Ishikawa (cell line): ENCODE measurements around the gene ZNF862.

Experiments used
- CEBPB ChIP-seq: IDR thresholded peaks from 2 replicates; pipeline ENCODE4 v1.6.1; 2012
- CREB1 ChIP-seq: IDR thresholded peaks from 2 replicates; pipeline ENCODE4 v1.6.1; 2012; ENCODE audit warnings: low read depth
- EGR1 ChIP-seq: IDR thresholded peaks from 2 replicates; pipeline ENCODE4 v1.6.1; 2012
- EP300 ChIP-seq: IDR thresholded peaks from 2 replicates; pipeline ENCODE4 v1.6.1; 2012; ENCODE audit warnings: borderline replicate concordance
- FOXM1 ChIP-seq: IDR thresholded peaks from 2 replicates; pipeline ENCODE4 v1.6.1; 2012; ENCODE audit warnings: low read depth, borderline replicate concordance
- MAX ChIP-seq: IDR thresholded peaks from 2 replicates; pipeline ENCODE4 v1.6.1; 2012
- NFIC ChIP-seq: IDR thresholded peaks from 2 replicates; pipeline ENCODE4 v1.6.1; 2012
- RAD21 ChIP-seq: IDR thresholded peaks from 2 replicates; pipeline ENCODE4 v1.6.1; 2012; ENCODE audit warnings: low read depth
- REST ChIP-seq: IDR thresholded peaks from 2 replicates; pipeline ENCODE4 v1.6.1; 2012; ENCODE audit warnings: low read depth, mild to moderate bottlenecking
- TAF1 ChIP-seq: IDR thresholded peaks from 2 replicates; pipeline ENCODE4 v1.6.1; 2012; ENCODE audit warnings: low read depth, mild to moderate bottlenecking
- TCF12 ChIP-seq: IDR thresholded peaks from 2 replicates; pipeline ENCODE4 v1.6.1; 2012; ENCODE audit warnings: low read depth
- TEAD4 ChIP-seq: IDR thresholded peaks from 2 replicates; pipeline ENCODE4 v1.6.1; 2012
- USF1 ChIP-seq: IDR thresholded peaks from 2 replicates; pipeline ENCODE4 v1.6.1; 2012
- YY1 ChIP-seq: IDR thresholded peaks from 2 replicates; pipeline ENCODE4 v1.6.1; 2012; ENCODE audit warnings: low read depth
- ZBTB7A ChIP-seq: IDR thresholded peaks from 2 replicates; pipeline ENCODE4 v1.6.1; 2012; ENCODE audit warnings: low read depth

Gene ZNF862

GRCh38 chr7:149831741-149832219, 6.4 kb upstream of the ZNF862 start:
- TF ChIP-seq TCF12 (no peak), MAX (no peak)

GRCh38 chr7:149832332-149833041, 5.7 kb upstream of the ZNF862 start:
- TF ChIP-seq FOXM1 (no peak), CREB1 (no peak), MAX (no peak), NFIC (no peak), TAF1 (no peak), EP300 (no peak), TEAD4 (no peak), EGR1 (no peak), YY1 (no peak), USF1 (no peak), RAD21 (no peak), TCF12 (no peak)

- TF ChIP-seq TAF1 (no peak), TEAD4 (no peak), EP300 (no peak), NFIC (no peak), MAX (no peak), TCF12 (no peak), ZBTB7A (no peak), REST (no peak), RAD21 (no peak), FOXM1 (no peak)
These were observed 4.6 kb upstream of the ZNF862 start for GRCh38 chr7:149833495-149834130.

- TF ChIP-seq REST (no peak), CEBPB (no peak), EP300 (no peak), TCF12 (no peak), NFIC (no peak), USF1 (no peak), YY1 (no peak), EGR1 (no peak), TEAD4 (no peak), TAF1 (no peak), FOXM1 (no peak), CREB1 (no peak), ZBTB7A (no peak)
These were observed 3.6 kb upstream of the ZNF862 start for GRCh38 chr7:149834601-149835000.

GRCh38 chr7:149836434-149836833, 1.7 kb upstream of the ZNF862 start:
- TF ChIP-seq TEAD4 (no peak), RAD21 (no peak), CREB1 (no peak), MAX (no peak), REST (no peak), EP300 (no peak), USF1 (no peak), TAF1 (no peak), EGR1 (no peak), NFIC (no peak), CEBPB (no peak), FOXM1 (no peak)
